ENCODE data around the gene LIPC. TPM values are rescaled to one million over a fixed set of nuclear protein-coding genes. Genes with fewer than 3 reads are reported as not detected.

Gene LIPC
- polyA plus RNA-seq, 1 donor (not counting 4 experiments of a cell fraction or from before 2014, with no cell fraction given), result not detected

DNA sequence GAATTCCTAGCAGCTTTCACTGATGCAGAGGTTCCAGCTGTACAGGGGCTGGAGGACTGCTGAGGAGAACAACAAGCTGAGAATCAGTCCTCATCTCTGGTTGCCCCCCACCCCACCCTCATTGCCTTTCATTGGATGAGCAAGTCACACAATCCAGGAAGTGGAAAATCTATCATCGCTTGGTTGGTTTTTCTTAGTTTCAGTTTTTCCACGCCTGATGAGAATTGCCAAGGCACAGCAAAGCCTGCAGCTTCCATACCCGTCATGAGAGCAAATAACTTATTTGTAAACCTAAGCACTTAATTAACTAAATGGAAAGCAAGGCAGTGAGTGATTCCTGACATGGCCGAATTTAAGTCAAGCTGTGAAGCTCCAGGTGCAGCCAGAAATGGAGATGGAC, 21.4 kb upstream of the LIPC start:
- dilution Hi-C loops (cut with MboI; ENCODE audit: extremely low pct_ligation_motif_present, low sequenced_read_pairs), result no loop called here
- no peak for DNase-seq (ENCODE audit: low read depth, low spot score)
- Histone ChIP-seq H3K27me3 (ENCODE audit: control insufficient read depth, extremely low read depth, insufficient read depth, low read length) (no peaks in the 10 kb centered on the region), H3K9me1 (ENCODE audit: control insufficient read depth, extremely low read depth, insufficient read depth, low read length) (no peaks in the 10 kb centered on the region), H3K36me3 (ENCODE audit: control insufficient read depth in 2 of 2, extremely low read depth in 1 of 2, insufficient read depth in 2 of 2, low read length in 2 of 2) (no peaks in the 10 kb centered on the region), H3K9me3 (ENCODE audit: control insufficient read depth, low read depth, low read length) (no peaks in the 10 kb centered on the region), H2AFZ (ENCODE audit: control insufficient read depth, low read length) (no peak overlapping the region), H3K9ac (ENCODE audit: control insufficient read depth, extremely low read depth, insufficient read depth, low read length) (no peak overlapping the region), H3K27ac (ENCODE audit: control insufficient read depth, insufficient read depth, low read length) (no peak overlapping the region), H4K20me1 (ENCODE audit: control insufficient read depth, extremely low read depth, insufficient read depth, low read length) (no peaks in the 10 kb centered on the region), H3K4me2 (ENCODE audit: control insufficient read depth, extremely low read depth, insufficient read depth, low read depth, low read length) (no peak overlapping the region), H3K4me1 (ENCODE audit: control insufficient read depth, extremely low read depth, insufficient read depth, low read length) (no peaks in the 10 kb centered on the region), H3K4me3 (ENCODE audit: control insufficient read depth in 2 of 3, extremely low read depth in 1 of 3, insufficient read depth in 2 of 3, low read depth in 1 of 3, low read length in 3 of 3) (no peak overlapping the region), H3K79me2 (ENCODE audit: control insufficient read depth, insufficient read depth, low read length) (no peaks in the 10 kb centered on the region)
- FAIRE-seq, result no peak
- TF ChIP-seq EZH2 (IDR thresholded peaks at IDR 0.05; ENCODE audit: low read length), result no peak
- TF ChIP-seq, protein P1, sequence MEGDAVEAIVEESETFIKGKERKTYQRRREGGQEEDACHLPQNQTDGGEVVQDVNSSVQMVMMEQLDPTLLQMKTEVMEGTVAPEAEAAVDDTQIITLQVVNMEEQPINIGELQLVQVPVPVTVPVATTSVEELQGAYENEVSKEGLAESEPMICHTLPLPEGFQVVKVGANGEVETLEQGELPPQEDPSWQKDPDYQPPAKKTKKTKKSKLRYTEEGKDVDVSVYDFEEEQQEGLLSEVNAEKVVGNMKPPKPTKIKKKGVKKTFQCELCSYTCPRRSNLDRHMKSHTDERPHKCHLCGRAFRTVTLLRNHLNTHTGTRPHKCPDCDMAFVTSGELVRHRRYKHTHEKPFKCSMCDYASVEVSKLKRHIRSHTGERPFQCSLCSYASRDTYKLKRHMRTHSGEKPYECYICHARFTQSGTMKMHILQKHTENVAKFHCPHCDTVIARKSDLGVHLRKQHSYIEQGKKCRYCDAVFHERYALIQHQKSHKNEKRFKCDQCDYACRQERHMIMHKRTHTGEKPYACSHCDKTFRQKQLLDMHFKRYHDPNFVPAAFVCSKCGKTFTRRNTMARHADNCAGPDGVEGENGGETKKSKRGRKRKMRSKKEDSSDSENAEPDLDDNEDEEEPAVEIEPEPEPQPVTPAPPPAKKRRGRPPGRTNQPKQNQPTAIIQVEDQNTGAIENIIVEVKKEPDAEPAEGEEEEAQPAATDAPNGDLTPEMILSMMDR (optimal IDR thresholded peaks at IDR 0.05 in 1 of 3, IDR thresholded peaks at IDR 0.05 in 1 of 3, conservative IDR thresholded peaks at IDR 0.05 in 1 of 3; ENCODE audit: extremely low read depth in 1 of 3, insufficient read depth in 2 of 3, low read length in 3 of 3), result no peak

DNA sequence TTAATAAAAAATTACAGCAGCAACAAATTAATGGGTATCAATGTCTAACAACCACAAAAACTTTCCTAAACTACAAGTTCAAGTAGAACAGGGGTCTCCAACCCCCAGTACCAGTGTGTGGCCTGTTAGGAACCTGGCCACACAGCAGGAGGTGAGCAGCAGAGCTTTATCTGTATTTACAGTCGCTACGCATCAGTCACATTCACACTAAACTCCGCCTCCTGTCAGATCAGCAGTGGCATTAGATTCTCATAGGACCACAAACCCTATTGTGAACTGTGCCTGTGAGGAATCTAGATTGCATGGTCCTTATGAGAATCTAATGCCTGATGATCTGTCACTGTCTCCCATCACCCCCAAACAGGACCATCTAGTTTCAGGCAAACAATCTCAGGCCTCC, 18.5 kb upstream of the LIPC start:
- Histone ChIP-seq H3K9me1 (ENCODE audit: control insufficient read depth, extremely low read depth, insufficient read depth, low read length) (no peaks in the 10 kb centered on the region), H3K9ac (ENCODE audit: control insufficient read depth, extremely low read depth, insufficient read depth, low read length) (no peak overlapping the region), H2AFZ (ENCODE audit: control insufficient read depth, low read length) (no peak overlapping the region), H3K36me3 (ENCODE audit: control insufficient read depth in 2 of 2, extremely low read depth in 1 of 2, insufficient read depth in 2 of 2, low read length in 2 of 2) (no peaks in the 10 kb centered on the region), H3K4me2 (ENCODE audit: control insufficient read depth, extremely low read depth, insufficient read depth, low read depth, low read length) (no peak overlapping the region), H3K4me1 (ENCODE audit: control insufficient read depth, extremely low read depth, insufficient read depth, low read length) (no peaks in the 10 kb centered on the region), H4K20me1 (ENCODE audit: control insufficient read depth, extremely low read depth, insufficient read depth, low read length) (no peaks in the 10 kb centered on the region), H3K9me3 (ENCODE audit: control insufficient read depth, low read depth, low read length) (no peaks in the 10 kb centered on the region), H3K27me3 (ENCODE audit: control insufficient read depth, extremely low read depth, insufficient read depth, low read length) (no peaks in the 10 kb centered on the region), H3K79me2 (ENCODE audit: control insufficient read depth, insufficient read depth, low read length) (no peaks in the 10 kb centered on the region), H3K27ac (ENCODE audit: control insufficient read depth, insufficient read depth, low read length) (no peak overlapping the region), H3K4me3 (ENCODE audit: control insufficient read depth in 2 of 3, extremely low read depth in 1 of 3, insufficient read depth in 2 of 3, low read depth in 1 of 3, low read length in 3 of 3) (no peak overlapping the region)
- DNase-seq (ENCODE audit: low read depth, low spot score) (no peak), FAIRE-seq (no peak)
- no peak for TF ChIP-seq EZH2 (IDR thresholded peaks at IDR 0.05; ENCODE audit: low read length)
- TF ChIP-seq, protein P1 (optimal IDR thresholded peaks at IDR 0.05 in 1 of 3, IDR thresholded peaks at IDR 0.05 in 1 of 3, conservative IDR thresholded peaks at IDR 0.05 in 1 of 3; ENCODE audit: extremely low read depth in 1 of 3, insufficient read depth in 2 of 3, low read length in 3 of 3), result no peak
- dilution Hi-C loops (cut with MboI; ENCODE audit: extremely low pct_ligation_motif_present, low sequenced_read_pairs), result no loop called here
